Measurements from ENCODE around the gene SULT6B1. TPM values are rescaled to one million over a fixed set of nuclear protein-coding genes. Genes with fewer than 3 reads are reported as not detected.
A peak's percentile ranks its signal among the peaks of the same experiment; 100 is the strongest.

The SULT6B1 gene
- total and polyA plus RNA-seq, 2 of the 4 experiments (the other 2 are of a cell fraction) = not detected

- TF ChIP-seq USF2 (IDR thresholded peaks at IDR 0.05; ENCODE audit: low read depth, low read length) = no peak
- TF ChIP-seq FOS (IDR thresholded peaks at IDR 0.05; ENCODE audit: low read depth, low read length) = no peak
Measured at GRCh38 chr2:37168217-37168981, 20.1 kb downstream of the SULT6B1 start (continued).

- H3K23ac ChIP-seq (ENCODE audit: low read depth, low read length) = no peak overlapping the region
- H4K8ac ChIP-seq (ENCODE audit: low read depth in 2 of 2, low read length in 2 of 2) = no peak overlapping the region; a peak in 1 of 4 replicates
- intact Hi-C loops (cut with micrococcal nuclease) = loop anchor here (1.0 to 10.0 kb wide), 4 partner anchors 64 to 727 kb away; partner anchors contain the start of genes CEBPZ, NDUFAF7 and PRKD3
- no peak overlapping the region for H2AK9ac ChIP-seq (replicated peaks; ENCODE audit: low read depth, low read length, poor library complexity)
- no peak overlapping the region for H3K9ac ChIP-seq (ENCODE audit: low read depth, low read length)
- H4K91ac ChIP-seq (ENCODE audit: insufficient read depth, low read depth, low read length) = no peak overlapping the region
- H2BK15ac ChIP-seq (ENCODE audit: low read depth, low read length) = no peak overlapping the region
- H3K14ac ChIP-seq (replicated peaks; ENCODE audit: low read depth, low read length) = no peak overlapping the region
- H3K4me1 ChIP-seq (ENCODE audit: control insufficient read depth, insufficient read depth, low read length) = 0 out of 2 replicates have a peak, but pooled peaks cover 2% of the 10 kb centered on the region
- H3K56ac ChIP-seq (ENCODE audit: extremely low read depth, insufficient read depth, low read length) = no peak overlapping the region
- ATAC-seq (ENCODE audit: low read depth) = peak; percentile 36; the same call in 1 of the 2 replicates
- H3K9me1 ChIP-seq (ENCODE audit: insufficient read depth, low read length) = no peaks in the 10 kb centered on the region
- no peak overlapping the region for H2BK120ac ChIP-seq (ENCODE audit: low read depth, low read length)
- no peak overlapping the region for H3K4ac ChIP-seq (ENCODE audit: low read depth, low read length)
- no peaks in the 10 kb centered on the region for H3K79me1 ChIP-seq (ENCODE audit: low read depth in 1 of 2, low read length in 2 of 2)
- ChIA-PET POLR2A (ENCODE audit: unreplicated experiment) (no interaction called here), CTCF (interaction anchor here (0.6 to 1.4 kb wide), 2 partner anchors 8 to 710 kb away, joined by 3 to 7 read pairs; no protein-coding TSS in a partner anchor)
- WGBS, 2 experiments (ENCODE audit: extremely low coverage in 2 of 2, insufficient read length in 1 of 2) = no CpG with 5 or more reads among the region's 3 CpGs
- H2BK20ac ChIP-seq (ENCODE audit: low read depth, low read length) = no peak overlapping the region
- no peaks in the 10 kb centered on the region for H4K20me1 ChIP-seq (ENCODE audit: insufficient read depth, low read length)
- no peak overlapping the region for H2AK5ac ChIP-seq (ENCODE audit: low read depth, low read length)
- no peak overlapping the region for H3K4me3 ChIP-seq (ENCODE audit: insufficient read depth, low read depth, low read length)
- H3K36me3 ChIP-seq (ENCODE audit: control insufficient read depth, insufficient read depth, low read length) = no peaks in the 10 kb centered on the region
- no peak overlapping the region for H2BK5ac ChIP-seq (ENCODE audit: low read depth, low read length, poor library complexity, severe bottlenecking)
- H3K27ac ChIP-seq (ENCODE audit: insufficient read depth, low read length) = no peak overlapping the region
- no peak overlapping the region for H3K18ac ChIP-seq (ENCODE audit: low read depth, low read length)
- BruUV-seq (replicated peaks) = no TSS peak
- dilution Hi-C loops (cut with HindIII; ENCODE audit: low sequenced_read_pairs, unreplicated experiment) = no loop called here
- no peak for DNase-seq
- H3K4me2 ChIP-seq (ENCODE audit: low read depth, low read length) = no peak overlapping the region
- H3K9me3 ChIP-seq (ENCODE audit: control insufficient read depth, insufficient read depth, low read length) = 0 out of 2 replicates have a peak, but pooled peaks cover 1% of the 10 kb centered on the region
- no peak overlapping the region for H4K5ac ChIP-seq (ENCODE audit: low read depth, low read length)
- H2AFZ ChIP-seq (replicated peaks; ENCODE audit: low read length, poor library complexity) = no peak overlapping the region
- in situ Hi-C loops (cut with MboI; ENCODE audit: low sequenced_read_pairs) = loop anchor here (25.0 kb wide), 1 partner anchor 720 kb away; no protein-coding TSS in a partner anchor
- H3K27me3 ChIP-seq (ENCODE audit: control insufficient read depth, insufficient read depth, low read length) = no peaks in the 10 kb centered on the region
- TF ChIP-seq RAD21 (IDR thresholded peaks at IDR 0.05; ENCODE audit: low read length) (no peak), CEBPB (IDR thresholded peaks at IDR 0.05; ENCODE audit: low read depth, low read length) (no peak), MXI1 (IDR thresholded peaks at IDR 0.05; ENCODE audit: borderline replicate concordance, low read depth, low read length) (no peak), MAFK (IDR thresholded peaks at IDR 0.05; ENCODE audit: low read depth, low read length) (no peak; the same call in 1 of the 2 replicates), BHLHE40 (IDR thresholded peaks at IDR 0.05; ENCODE audit: low read depth, low read length) (no peak), CTCF (conservative IDR thresholded peaks at IDR 0.05; ENCODE audit: low read depth, low read length) (no peak), ELK1 (IDR thresholded peaks at IDR 0.05; ENCODE audit: borderline replicate concordance, low read depth, low read length) (no peak), MAZ (IDR thresholded peaks at IDR 0.05; ENCODE audit: borderline replicate concordance, low read depth, low read length) (no peak), NFE2L2 (IDR thresholded peaks at IDR 0.05; ENCODE audit: low read depth, low read length) (no peak)
Measured at GRCh38 chr2:37167636-37168180, 20.8 kb downstream of the SULT6B1 start.

Data from IMR-90 (cell line).